ENCODE data around the gene WDR72. TPM values are rescaled to one million over a fixed set of nuclear protein-coding genes. Genes with fewer than 3 reads are reported as not detected.

The WDR72 gene
- total and polyA plus RNA-seq, 2 of the 4 experiments (the other 2 are of a cell fraction): not detected

DNA sequence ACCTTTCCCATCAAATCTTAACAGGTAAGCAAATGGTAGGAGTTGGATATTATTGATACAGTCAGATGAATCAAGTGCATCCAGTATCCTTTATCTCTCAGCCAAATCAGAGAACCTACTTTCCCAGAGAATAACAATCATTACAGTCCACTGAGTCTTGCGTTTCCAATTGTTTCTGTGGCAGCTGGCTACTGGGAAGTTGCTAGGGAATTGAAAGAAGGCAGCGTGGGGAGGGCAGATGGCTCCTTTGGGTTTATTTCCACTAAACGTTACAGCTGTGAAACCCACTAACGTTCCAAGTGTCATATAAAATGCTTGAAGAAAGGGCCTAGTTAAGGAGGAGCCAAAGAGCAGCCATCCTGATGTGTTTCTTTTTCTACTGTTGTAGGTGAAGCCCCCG, 78.4 kb downstream of the WDR72 start:
- no peak overlapping the region for H4K91ac ChIP-seq (ENCODE audit: insufficient read depth, low read depth, low read length)
- H3K79me1 ChIP-seq (ENCODE audit: low read depth in 1 of 2, low read length in 2 of 2): no peaks in the 10 kb centered on the region
- BruUV-seq (replicated peaks): no TSS peak
- H4K20me1 ChIP-seq (ENCODE audit: insufficient read depth, low read length): no peaks in the 10 kb centered on the region
- no peak overlapping the region for H2BK15ac ChIP-seq (ENCODE audit: low read depth, low read length)
- no peaks in the 10 kb centered on the region for H3K36me3 ChIP-seq (ENCODE audit: control insufficient read depth, insufficient read depth, low read length)
- no peak overlapping the region for H3K4ac ChIP-seq (ENCODE audit: low read depth, low read length)
- H3K4me1 ChIP-seq (ENCODE audit: control insufficient read depth, insufficient read depth, low read length): no peaks in the 10 kb centered on the region
- no peak overlapping the region for H2AK9ac ChIP-seq (replicated peaks; ENCODE audit: low read depth, low read length, poor library complexity)
- no peak overlapping the region for H3K23ac ChIP-seq (ENCODE audit: low read depth, low read length)
- H2AFZ ChIP-seq (replicated peaks; ENCODE audit: low read length, poor library complexity): no peak overlapping the region
- ATAC-seq (ENCODE audit: low read depth) (no peak), DNase-seq (no peak)
- no peak overlapping the region for H3K18ac ChIP-seq (ENCODE audit: low read depth, low read length)
- no peak overlapping the region for H2BK5ac ChIP-seq (ENCODE audit: low read depth, low read length, poor library complexity, severe bottlenecking)
- H3K9ac ChIP-seq (ENCODE audit: low read depth, low read length): no peak overlapping the region
- intact Hi-C loops (cut with micrococcal nuclease) (no loop called here), in situ Hi-C loops (cut with MboI; ENCODE audit: low sequenced_read_pairs) (no loop called here), dilution Hi-C loops (cut with HindIII; ENCODE audit: low sequenced_read_pairs, unreplicated experiment) (no loop called here)
- H3K27me3 ChIP-seq (ENCODE audit: control insufficient read depth, insufficient read depth, low read length): no peaks in the 10 kb centered on the region
- no peaks in the 10 kb centered on the region for H3K9me1 ChIP-seq (ENCODE audit: insufficient read depth, low read length)
- H2BK120ac ChIP-seq (ENCODE audit: low read depth, low read length): no peak overlapping the region
- no peak overlapping the region for H3K56ac ChIP-seq (ENCODE audit: extremely low read depth, insufficient read depth, low read length)
- H2BK20ac ChIP-seq (ENCODE audit: low read depth, low read length): no peak overlapping the region
- H3K4me3 ChIP-seq (ENCODE audit: insufficient read depth, low read depth, low read length): no peak overlapping the region
- CTCF ChIA-PET: no interaction called here
- H3K9me3 ChIP-seq (ENCODE audit: control insufficient read depth, insufficient read depth, low read length): peaks cover 7% of the 10 kb centered on the region
- H4K8ac ChIP-seq (ENCODE audit: low read depth in 2 of 2, low read length in 2 of 2): no peak overlapping the region
- TF ChIP-seq BHLHE40 (IDR thresholded peaks at IDR 0.05; ENCODE audit: low read depth, low read length): no peak
- no peak for TF ChIP-seq NFE2L2 (IDR thresholded peaks at IDR 0.05; ENCODE audit: low read depth, low read length)
- TF ChIP-seq RAD21 (IDR thresholded peaks at IDR 0.05; ENCODE audit: low read length): no peak
- no peak for TF ChIP-seq FOS (IDR thresholded peaks at IDR 0.05; ENCODE audit: low read depth, low read length)
- no peak for TF ChIP-seq RFX5 (IDR thresholded peaks at IDR 0.05; ENCODE audit: low read depth, low read length)
- TF ChIP-seq CHD1 (IDR thresholded peaks at IDR 0.05; ENCODE audit: low read depth, low read length): no peak
- no peak for TF ChIP-seq POLR2A (IDR thresholded peaks at IDR 0.05; ENCODE audit: low read depth, low read length)
- TF ChIP-seq, protein P1, sequence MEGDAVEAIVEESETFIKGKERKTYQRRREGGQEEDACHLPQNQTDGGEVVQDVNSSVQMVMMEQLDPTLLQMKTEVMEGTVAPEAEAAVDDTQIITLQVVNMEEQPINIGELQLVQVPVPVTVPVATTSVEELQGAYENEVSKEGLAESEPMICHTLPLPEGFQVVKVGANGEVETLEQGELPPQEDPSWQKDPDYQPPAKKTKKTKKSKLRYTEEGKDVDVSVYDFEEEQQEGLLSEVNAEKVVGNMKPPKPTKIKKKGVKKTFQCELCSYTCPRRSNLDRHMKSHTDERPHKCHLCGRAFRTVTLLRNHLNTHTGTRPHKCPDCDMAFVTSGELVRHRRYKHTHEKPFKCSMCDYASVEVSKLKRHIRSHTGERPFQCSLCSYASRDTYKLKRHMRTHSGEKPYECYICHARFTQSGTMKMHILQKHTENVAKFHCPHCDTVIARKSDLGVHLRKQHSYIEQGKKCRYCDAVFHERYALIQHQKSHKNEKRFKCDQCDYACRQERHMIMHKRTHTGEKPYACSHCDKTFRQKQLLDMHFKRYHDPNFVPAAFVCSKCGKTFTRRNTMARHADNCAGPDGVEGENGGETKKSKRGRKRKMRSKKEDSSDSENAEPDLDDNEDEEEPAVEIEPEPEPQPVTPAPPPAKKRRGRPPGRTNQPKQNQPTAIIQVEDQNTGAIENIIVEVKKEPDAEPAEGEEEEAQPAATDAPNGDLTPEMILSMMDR (conservative IDR thresholded peaks at IDR 0.05; ENCODE audit: low read depth, low read length): no peak
- no peak for TF ChIP-seq CEBPB (IDR thresholded peaks at IDR 0.05; ENCODE audit: low read depth, low read length)
- TF ChIP-seq ELK1 (IDR thresholded peaks at IDR 0.05; ENCODE audit: borderline replicate concordance, low read depth, low read length): no peak
- TF ChIP-seq MXI1 (IDR thresholded peaks at IDR 0.05; ENCODE audit: borderline replicate concordance, low read depth, low read length): no peak
- TF ChIP-seq SMC3 (IDR thresholded peaks at IDR 0.05; ENCODE audit: low read depth, low read length): no peak
- H3K14ac ChIP-seq (replicated peaks; ENCODE audit: low read depth, low read length): no peak overlapping the region
- no peak overlapping the region for H4K5ac ChIP-seq (ENCODE audit: low read depth, low read length)
- H3K27ac ChIP-seq (ENCODE audit: insufficient read depth, low read length): no peak overlapping the region
- H3K4me2 ChIP-seq (ENCODE audit: low read depth, low read length): no peak overlapping the region
- WGBS, 2 experiments (ENCODE audit: extremely low coverage in 2 of 2, insufficient read length in 1 of 2): no CpG with 5 or more reads among the region's 5 CpGs
- H2AK5ac ChIP-seq (ENCODE audit: low read depth, low read length): no peak overlapping the region
- POLR2A ChIA-PET (ENCODE audit: unreplicated experiment): no interaction called here

All from IMR-90 (cell line).